WTC11 (cell line): ENCODE results near the gene MEPCE. TPM values are rescaled to one million over a fixed set of nuclear protein-coding genes. Genes with fewer than 3 reads are reported as not detected.

Experiments
- ATAC-seq: fragments of 200-7000 bp; cut with Tn5 transposase; 2 replicates; pipeline ENCODE4 v1.10.0; 2021; ENCODE audit warnings: mild to moderate bottlenecking, moderate library complexity
- CTCF ChIA-PET: fragments of 300-600 bp; sonication (Branson Sonifier 250); formaldehyde crosslinking; loops from one replicate; lab custom pipeline; 2021; ENCODE audit warnings: antibody characterized with exemption; lab: Charles Lee
- POLR2A ChIA-PET: fragments of 350-600 bp; sonication (Branson Sonifier 250); formaldehyde crosslinking; loops from one replicate; lab custom pipeline; 2021; ENCODE audit warnings: antibody characterized with exemption; lab: Charles Lee
- DNase-seq: peaks from one replicate; pipeline ENCODE4 v3.0.0; 2021; ENCODE audit warnings: low spot score
- H3K27ac Mint-ChIP-seq: 2 replicates; pipeline ENCODE4 v1.8.0; 2021; ENCODE audit warnings: mixed read lengths
- H3K27me3 Mint-ChIP-seq: 2 replicates; pipeline ENCODE4 v1.8.0; 2021; ENCODE audit warnings: low read depth, mild to moderate bottlenecking, moderate library complexity, mixed read lengths
- H3K36me3 Mint-ChIP-seq: 2 replicates; pipeline ENCODE4 v1.8.0; 2021; ENCODE audit warnings: mixed read lengths
- H3K4me1 Mint-ChIP-seq: 2 replicates; pipeline ENCODE4 v1.8.0; 2022; ENCODE audit warnings: mixed read lengths
- H3K4me3 Mint-ChIP-seq: 2 replicates; pipeline ENCODE4 v1.8.0; 2021; ENCODE audit warnings: mild to moderate bottlenecking, moderate library complexity, mixed read lengths
- H3K9me3 Mint-ChIP-seq: 2 replicates; pipeline ENCODE4 v1.8.0; 2021; ENCODE audit warnings: mixed read lengths
- ATF1 ChIP-seq: sonication (generic); formaldehyde crosslinking; IDR thresholded peaks from 2 replicates; pipeline ENCODE4 v1.8.1; 2023; ENCODE audit warnings: mild to moderate bottlenecking, moderate library complexity, missing genetic modification reagents
- CREM ChIP-seq: sonication (generic); formaldehyde crosslinking; IDR thresholded peaks from 2 replicates; pipeline ENCODE4 v1.8.1; 2022; ENCODE audit warnings: mild to moderate bottlenecking, missing genetic modification reagents, moderate library complexity
- E2F4 ChIP-seq: sonication (generic); formaldehyde crosslinking; IDR thresholded peaks from 2 replicates; pipeline ENCODE4 v1.8.1; 2022; ENCODE audit warnings: low read depth, mild to moderate bottlenecking, moderate library complexity, missing genetic modification reagents, borderline replicate concordance
- E2F5 ChIP-seq: sonication (generic); formaldehyde crosslinking; IDR thresholded peaks from 2 replicates; pipeline ENCODE4 v1.8.1; 2022; ENCODE audit warnings: mild to moderate bottlenecking, moderate library complexity, missing genetic modification reagents
- ESRRA ChIP-seq: sonication (generic); formaldehyde crosslinking; IDR thresholded peaks from 2 replicates; pipeline ENCODE4 v1.8.1; 2022; ENCODE audit warnings: mild to moderate bottlenecking, missing genetic modification reagents, borderline replicate concordance
- FOXJ3 ChIP-seq: sonication (generic); formaldehyde crosslinking; IDR thresholded peaks from 2 replicates; pipeline ENCODE4 v1.9.0; 2021; ENCODE audit warnings: missing genetic modification reagents, mild to moderate bottlenecking, borderline replicate concordance
- FOXK1 ChIP-seq: sonication (generic); formaldehyde crosslinking; IDR thresholded peaks from 2 replicates; pipeline ENCODE4 v1.8.0; 2022; ENCODE audit warnings: mild to moderate bottlenecking, moderate library complexity, missing genetic modification reagents
- GABPB1 ChIP-seq: sonication (generic); formaldehyde crosslinking; IDR thresholded peaks from 2 replicates; pipeline ENCODE4 v1.8.1; 2023; ENCODE audit warnings: mild to moderate bottlenecking, missing genetic modification reagents
- HMGXB4 ChIP-seq: sonication (generic); formaldehyde crosslinking; IDR thresholded peaks from 2 replicates; pipeline ENCODE4 v1.8.1; 2023; ENCODE audit warnings: mild to moderate bottlenecking, moderate library complexity, missing genetic modification reagents
- IRF1 ChIP-seq: sonication (generic); formaldehyde crosslinking; IDR thresholded peaks from 2 replicates; pipeline ENCODE4 v1.8.0; 2023; ENCODE audit warnings: missing genetic modification reagents
- IRF2 ChIP-seq: sonication (generic); formaldehyde crosslinking; IDR thresholded peaks from 2 replicates; pipeline ENCODE4 v1.8.0; 2022; ENCODE audit warnings: low read depth, missing genetic modification reagents, borderline replicate concordance
- MAX ChIP-seq: sonication (generic); formaldehyde crosslinking; IDR thresholded peaks from 2 replicates; pipeline ENCODE4 v1.8.0; 2022; ENCODE audit warnings: mild to moderate bottlenecking, missing genetic modification reagents
- MLX ChIP-seq: sonication (generic); formaldehyde crosslinking; IDR thresholded peaks from 2 replicates; pipeline ENCODE4 v1.8.1; 2023; ENCODE audit warnings: mild to moderate bottlenecking, missing genetic modification reagents, moderate library complexity
- MYBL2 ChIP-seq: sonication (generic); formaldehyde crosslinking; IDR thresholded peaks from 2 replicates; pipeline ENCODE4 v1.8.1; 2023; ENCODE audit warnings: mild to moderate bottlenecking, moderate library complexity, missing genetic modification reagents
- NR1H2 ChIP-seq: sonication (generic); formaldehyde crosslinking; IDR thresholded peaks from 2 replicates; pipeline ENCODE4 v1.9.0; 2021; ENCODE audit warnings: mild to moderate bottlenecking, moderate library complexity, missing genetic modification reagents
- SP1 ChIP-seq: sonication (generic); formaldehyde crosslinking; conservative IDR thresholded peaks from 2 replicates; pipeline ENCODE4 v1.8.1; 2022; ENCODE audit warnings: missing genetic modification reagents
- TEAD1 ChIP-seq: sonication (generic); formaldehyde crosslinking; IDR thresholded peaks from 2 replicates; pipeline ENCODE4 v1.8.0; 2022; ENCODE audit warnings: mild to moderate bottlenecking, missing genetic modification reagents
- USF2 ChIP-seq: sonication (generic); formaldehyde crosslinking; IDR thresholded peaks from 2 replicates; pipeline ENCODE4 v1.8.1; 2023; ENCODE audit warnings: mild to moderate bottlenecking, missing genetic modification reagents, moderate library complexity
- ZBTB21 ChIP-seq: sonication (generic); formaldehyde crosslinking; IDR thresholded peaks from 2 replicates; pipeline ENCODE4 v1.8.1; 2023; ENCODE audit warnings: mild to moderate bottlenecking, missing genetic modification reagents, borderline replicate concordance
- ZNF219 ChIP-seq: sonication (generic); formaldehyde crosslinking; IDR thresholded peaks from 2 replicates; pipeline ENCODE4 v1.8.0; 2023; ENCODE audit warnings: missing genetic modification reagents, mild to moderate bottlenecking, borderline replicate concordance
- ZNF317 ChIP-seq: sonication (generic); formaldehyde crosslinking; IDR thresholded peaks from 2 replicates; pipeline ENCODE4 v1.8.1; 2023; ENCODE audit warnings: low read depth, mild to moderate bottlenecking, moderate library complexity, missing genetic modification reagents, borderline replicate concordance
- ZNF532 ChIP-seq: fragments of 250-450 bp; sonication (Bioruptor Pico); IDR thresholded peaks from 2 replicates; pipeline ENCODE4 v1.9.0; 2021; ENCODE audit warnings: mild to moderate bottlenecking, borderline replicate concordance
- ZNF671 ChIP-seq: fragments of 250-450 bp; sonication (Bioruptor Pico); IDR thresholded peaks from 2 replicates; pipeline ENCODE4 v1.8.0; 2021; ENCODE audit warnings: mild to moderate bottlenecking
- total RNA-seq: library from RNA; stranded (reverse); gene quantifications from 3 replicates; pipeline ENCODE4 v1.2.3, GENCODE V29; 2021

Gene MEPCE
- total RNA-seq, 1 experiment from 2014 or later, result 41.9 TPM

GRCh38 chr7:100413889-100414288 is 15.7 kb upstream of the MEPCE start:
- CTCF ChIA-PET, result no interaction called here
- Mint-ChIP-seq H3K4me1 (no peaks in the 10 kb centered on the region), H3K27me3 (peaks cover 8% of the 10 kb centered on the region), H3K4me3 (no peak overlapping the region), H3K9me3 (no peaks in the 10 kb centered on the region), H3K36me3 (no peaks in the 10 kb centered on the region), H3K27ac (no peak overlapping the region)
- DNase-seq (no peak), ATAC-seq (no peak)
- TF ChIP-seq TEAD1 (CRISPR knock-in tag) (no peak), ATF1 (CRISPR knock-in tag) (no peak), IRF2 (CRISPR knock-in tag) (no peak), ZNF532 (CRISPR knock-in tag) (no peak), ESRRA (CRISPR knock-in tag) (no peak), NR1H2 (CRISPR knock-in tag) (no peak), ZBTB21 (CRISPR knock-in tag) (no peak), IRF1 (no peak), FOXJ3 (CRISPR knock-in tag) (no peak)
- POLR2A ChIA-PET, result no interaction called here

GRCh38 chr7:100415448-100415847 is 14.2 kb upstream of the MEPCE start:
- CTCF ChIA-PET, result interaction anchor here (0.6 to 2.5 kb wide), 4 partner anchors 8 to 218 kb away, joined by 3 to 15 read pairs (median 4); partner anchors contain the start of gene MEPCE
- no peak for DNase-seq
- no peaks in the 10 kb centered on the region for H3K9me3 Mint-ChIP-seq
- no peak for TF ChIP-seq USF2 (CRISPR knock-in tag)
- TF ChIP-seq IRF1, result no peak
- no peak for TF ChIP-seq HMGXB4 (CRISPR knock-in tag)
- TF ChIP-seq FOXK1, result no peak
- TF ChIP-seq E2F5 (CRISPR knock-in tag), result no peak
- no peak for TF ChIP-seq ZBTB21 (CRISPR knock-in tag)
- no peak for TF ChIP-seq MLX (CRISPR knock-in tag)
- TF ChIP-seq NR1H2 (CRISPR knock-in tag), result no peak
- no peak for TF ChIP-seq MAX (CRISPR knock-in tag)
- TF ChIP-seq CREM, result no peak
- no peak for TF ChIP-seq ZNF671 (CRISPR knock-in tag)
- no peak for TF ChIP-seq TEAD1 (CRISPR knock-in tag)
- no peak for TF ChIP-seq SP1 (CRISPR knock-in tag)
- no peak for TF ChIP-seq ZNF317 (CRISPR knock-in tag)
- no peak for TF ChIP-seq E2F4 (CRISPR knock-in tag)
- TF ChIP-seq MYBL2 (CRISPR knock-in tag), result no peak
- TF ChIP-seq GABPB1 (CRISPR knock-in tag), result no peak
- no peak for TF ChIP-seq ZNF219 (CRISPR knock-in tag)

More at GRCh38 chr7:100415448-100415847, 14.2 kb upstream of the MEPCE start:
- no peaks in the 10 kb centered on the region for H3K36me3 Mint-ChIP-seq
- H3K27ac Mint-ChIP-seq, result no peak overlapping the region
- no peaks in the 10 kb centered on the region for H3K4me1 Mint-ChIP-seq
- ATAC-seq, result no peak
- no peak overlapping the region for H3K4me3 Mint-ChIP-seq
- POLR2A ChIA-PET, result interaction anchor here (0.6 to 1.5 kb wide), 3 partner anchors 14 to 25 kb away, joined by 3 to 10 read pairs (median 6); no protein-coding TSS in a partner anchor
- H3K27me3 Mint-ChIP-seq, result peaks cover 11% of the 10 kb centered on the region
